Measurements from ENCODE around the gene TH.

The TH gene

GRCh38 chr11:2158296-2158737 lies 13.3 kb downstream of the TH start:
- no peak for DNase-seq

- DNase-seq, result no peak
Measured at GRCh38 chr11:2157294-2158040, 14.1 kb downstream of the TH start.

- peak; percentile 47 for DNase-seq
Measured at GRCh38 chr11:2156416-2157182, 15.0 kb downstream of the TH start.

GRCh38 chr11:2155511-2155910 lies 16.1 kb downstream of the TH start:
- DNase-seq, result no peak

GRCh38 chr11:2154889-2155288 lies 16.7 kb downstream of the TH start:
- DNase-seq, result no peak

- DNase-seq, result no peak
Measured at GRCh38 chr11:2154195-2154585, 17.4 kb downstream of the TH start.

GRCh38 chr11:2153581-2154194 lies 17.9 kb downstream of the TH start:
- DNase-seq, result no peak

GRCh38 chr11:2151500-2152257 lies 19.9 kb downstream of the TH start:
- peak; percentile 82 for DNase-seq

- no peak for DNase-seq
Measured at GRCh38 chr11:2149864-2150847, 21.5 kb downstream of the TH start.

GRCh38 chr11:2149460-2149859 lies 22.2 kb downstream of the TH start:
- no peak for DNase-seq

- DNase-seq, result no peak
Measured at GRCh38 chr11:2148595-2148994, 23.0 kb downstream of the TH start.

GRCh38 chr11:2147391-2147790 lies 24.2 kb downstream of the TH start:
- DNase-seq, result no peak

- no peak for DNase-seq
Measured at GRCh38 chr11:2146051-2146450, 25.6 kb downstream of the TH start.

GRCh38 chr11:2144544-2145248 lies 26.9 kb downstream of the TH start:
- DNase-seq, result no peak

- DNase-seq, result no peak
Measured at GRCh38 chr11:2143799-2144543, 27.6 kb downstream of the TH start.

- no peak for DNase-seq
Measured at GRCh38 chr11:2143477-2143798, 28.2 kb downstream of the TH start.

GRCh38 chr11:2142762-2143202 lies 28.8 kb downstream of the TH start:
- DNase-seq, result no peak

GRCh38 chr11:2142300-2142759 lies 29.3 kb downstream of the TH start:
- no peak for DNase-seq

- DNase-seq, result no peak
Measured at GRCh38 chr11:2140411-2141400, 30.9 kb downstream of the TH start.

All from CD4-positive, alpha-beta T cell treated with Interleukin-17A for 1 hour (primary cell).